Measurements from ENCODE around the gene ZC3H10. TPM values are rescaled to one million over a fixed set of nuclear protein-coding genes. Genes with fewer than 3 reads are reported as not detected.

The ZC3H10 gene
- polyA plus RNA-seq, 10 donors, result 3.4 to 6.3 (median 4.6) TPM

- DNase-seq, result peak in 1 of 3 donors; percentile 31
Observed at GRCh38 chr12:56126732-56127239, 8.7 kb downstream of the ZC3H10 start.

DNA sequence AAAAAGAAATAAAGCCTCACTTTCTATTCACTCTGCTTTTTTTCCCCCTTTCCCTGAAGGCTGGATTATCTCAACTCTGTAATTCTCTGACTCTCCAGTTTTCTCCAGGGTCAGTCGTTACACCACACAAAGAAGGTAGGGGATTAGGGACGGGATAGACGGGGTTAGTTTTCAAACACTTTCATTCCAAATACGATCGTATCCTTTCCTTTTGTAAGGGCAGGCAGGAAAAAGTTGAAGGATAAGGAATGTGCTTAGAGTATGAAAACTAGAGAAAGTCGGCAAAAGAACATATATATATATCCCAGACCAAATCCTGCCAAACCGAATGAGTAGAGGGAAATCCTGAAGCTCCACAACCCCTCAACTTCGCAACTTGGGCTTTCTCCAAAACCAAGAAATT lies 9.4 kb downstream of the ZC3H10 start:
- no peak for DNase-seq

DNA sequence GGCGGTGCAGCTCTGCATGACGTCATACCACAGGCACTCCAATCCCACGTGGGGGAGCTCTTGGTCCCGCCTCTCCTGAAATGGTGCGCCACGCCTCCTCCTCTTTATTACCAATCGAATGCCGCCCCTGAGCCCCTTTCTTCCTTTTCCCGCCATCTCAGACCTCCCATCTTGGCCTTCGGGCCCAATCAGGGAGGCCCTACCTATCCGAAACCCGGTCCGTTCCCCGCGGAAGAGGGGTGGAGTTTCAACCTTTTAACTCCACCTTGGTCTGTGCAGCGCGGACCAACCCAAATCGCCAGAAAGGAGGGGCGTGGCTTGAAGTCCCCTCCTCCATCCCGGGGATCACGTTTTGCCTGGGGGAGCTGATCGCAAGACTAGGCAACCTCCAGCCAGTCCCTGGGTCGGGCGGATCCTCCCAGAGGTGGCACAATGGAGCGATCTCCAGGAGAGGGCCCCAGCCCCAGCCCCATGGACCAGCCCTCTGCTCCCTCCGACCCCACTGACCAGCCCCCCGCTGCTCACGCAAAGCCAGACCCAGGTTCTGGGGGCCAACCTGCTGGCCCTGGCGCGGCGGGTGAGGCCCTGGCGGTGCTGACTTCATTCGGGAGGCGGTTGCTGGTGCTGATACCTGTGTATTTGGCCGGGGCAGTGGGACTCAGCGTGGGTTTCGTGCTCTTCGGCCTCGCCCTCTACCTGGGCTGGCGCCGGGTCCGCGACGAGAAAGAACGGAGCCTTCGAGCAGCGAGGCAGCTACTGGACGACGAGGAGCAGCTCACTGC lies 10.0 kb downstream of the ZC3H10 start, which contains the start of gene ESYT1:
Gene ESYT1 (plus strand): TSS at position 380 of the 782 bp plus-strand sequence. CDS start 53 bp downstream, at position 433.
- peak; percentile 99 to 100 (median 100) for DNase-seq

- DNase-seq, result peak in 1 of 3 donors; percentile 32
Observed at GRCh38 chr12:56128670-56129205, 10.7 kb downstream of the ZC3H10 start.

- DNase-seq, result peak in 1 of 3 donors; percentile 69
Observed at GRCh38 chr12:56129206-56129941, 11.3 kb downstream of the ZC3H10 start.

DNA sequence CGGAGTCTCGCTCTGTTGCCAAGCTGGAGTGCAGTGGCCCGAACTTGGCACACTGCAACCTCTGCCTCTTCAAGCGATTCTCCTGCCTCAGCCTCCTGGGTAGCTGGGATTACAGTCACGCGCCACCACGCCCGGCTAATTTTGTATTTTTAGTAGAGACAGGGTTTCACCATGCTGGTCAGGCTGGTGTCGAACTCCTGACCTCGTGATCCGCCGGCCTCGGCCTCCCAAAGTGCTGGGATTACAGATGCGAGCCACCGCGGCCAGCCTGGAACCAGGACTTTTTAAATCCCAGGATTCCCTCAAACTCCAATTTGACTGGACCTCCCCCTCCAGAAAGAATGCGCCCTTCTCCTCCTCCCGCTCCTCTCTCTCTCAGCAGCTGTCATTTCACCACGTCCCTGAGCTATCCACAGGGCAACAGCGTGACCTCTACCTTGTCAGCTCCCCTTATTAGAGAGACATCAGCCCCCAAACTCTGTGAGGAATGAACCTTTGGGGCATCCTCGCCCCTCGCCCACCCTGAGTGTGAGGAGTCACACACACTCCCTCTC lies 12.0 kb downstream of the ZC3H10 start:
- DNase-seq, result no peak

- no peak for DNase-seq
Observed at GRCh38 chr12:56130876-56131275, 12.8 kb downstream of the ZC3H10 start.

GRCh38 chr12:56134897-56135296 lies 16.8 kb downstream of the ZC3H10 start:
- DNase-seq, result no peak

GRCh38 chr12:56137853-56138571 lies 19.9 kb downstream of the ZC3H10 start:
- DNase-seq, result no peak

- no peak for DNase-seq
Observed at GRCh38 chr12:56141946-56142784, 24.1 kb downstream of the ZC3H10 start.

- DNase-seq, result no peak
Observed at GRCh38 chr12:56143217-56143616, 25.2 kb downstream of the ZC3H10 start.

GRCh38 chr12:56143870-56144269 lies 25.8 kb downstream of the ZC3H10 start:
- no peak for DNase-seq

DNA sequence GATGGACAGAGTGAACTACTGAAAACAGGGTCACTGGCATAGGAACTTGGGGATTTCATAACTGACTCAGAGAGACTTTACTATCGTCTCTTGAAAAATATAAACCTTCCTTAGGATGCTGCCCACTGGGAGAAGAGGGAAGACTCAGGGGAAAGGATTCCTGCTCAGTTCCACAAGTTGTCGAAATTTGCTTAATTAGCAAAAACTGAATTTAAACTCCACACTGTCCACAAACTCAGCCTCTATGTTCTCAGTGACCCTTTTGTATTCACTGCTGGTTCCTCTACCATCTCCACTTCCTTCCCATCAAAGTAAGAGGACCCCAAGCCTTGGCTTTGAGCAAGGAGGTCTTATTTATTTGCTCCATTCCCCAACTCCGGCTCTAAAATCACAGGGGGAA lies 27.2 kb downstream of the ZC3H10 start:
- no peak for DNase-seq

- DNase-seq, result no peak
Observed at GRCh38 chr12:56146492-56147460, 28.7 kb downstream of the ZC3H10 start.

GRCh38 chr12:56150563-56150962 lies 32.5 kb downstream of the ZC3H10 start:
- no peak for DNase-seq

DNA sequence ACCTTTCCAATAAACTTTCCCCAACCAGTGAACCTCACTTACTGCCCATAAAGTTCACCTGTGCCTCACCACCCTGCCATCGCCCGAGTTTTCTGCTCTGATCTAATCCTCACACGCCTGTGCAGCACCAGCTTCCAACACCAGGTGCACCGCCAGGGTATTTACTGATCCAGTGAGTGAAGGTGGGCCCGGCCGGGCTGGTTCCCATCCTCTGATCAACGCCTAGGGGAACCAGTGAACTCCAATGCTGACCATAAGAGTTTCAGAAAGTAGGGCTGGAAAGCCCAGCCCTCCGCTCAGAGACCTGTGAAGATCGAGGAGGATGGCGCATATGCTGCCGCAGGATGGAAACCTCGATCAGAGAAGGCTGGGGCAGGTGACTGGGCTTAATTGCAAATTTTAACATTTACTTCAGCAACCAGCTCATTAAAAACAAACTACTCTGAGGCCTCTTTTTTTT lies 33.6 kb downstream of the ZC3H10 start:
- peak in 1 of 3 donors; percentile 69 for DNase-seq

GRCh38 chr12:56152132-56152755 lies 34.2 kb downstream of the ZC3H10 start, which contains the start of gene MYL6B:
TSS of gene MYL6B (plus strand) at chr12:56152587. CDS start at chr12:56153919, 1,332 bp downstream.
- peak; percentile 92 to 97 (median 96) for DNase-seq

Measured in muscle of back (tissue), 11 donors.